HepG2 (cell line): Measurements from ENCODE around the gene CDK3. TPM values are rescaled to one million over a fixed set of nuclear protein-coding genes. Genes with fewer than 3 reads are reported as not detected.

ENCODE experiments used
- DZIP1 ChIP-seq: sonication (generic); formaldehyde crosslinking; IDR thresholded peaks from 2 replicates; pipeline ENCODE4 v1.5.0; 2020; ENCODE audit warnings: mild to moderate bottlenecking, missing genetic modification reagents
- HINFP ChIP-seq: sonication (generic); formaldehyde crosslinking; IDR thresholded peaks from 2 replicates; pipeline ENCODE4 v1.4.0; 2020; ENCODE audit warnings: low read depth, mild to moderate bottlenecking, missing genetic modification reagents
- LRRFIP1 ChIP-seq: sonication (generic); formaldehyde crosslinking; conservative IDR thresholded peaks from 2 replicates; pipeline ENCODE4 v1.4.0; 2020; ENCODE audit warnings: missing genetic modification reagents
- RXRB ChIP-seq: IDR thresholded peaks from 2 replicates; pipeline ENCODE4 v1.6.1; 2016; ENCODE audit warnings: borderline replicate concordance, missing genetic modification reagents, missing compliant biosample characterization
- TOE1 ChIP-seq: sonication (generic); formaldehyde crosslinking; IDR thresholded peaks from 2 replicates; pipeline ENCODE4 v1.4.0; 2020; ENCODE audit warnings: mild to moderate bottlenecking, missing genetic modification reagents
- XRCC5 ChIP-seq: fragments of 200-400 bp; formaldehyde crosslinking; optimal IDR thresholded peaks from 2 replicates; pipeline ENCODE3; 2017; ENCODE audit warnings: mild to moderate bottlenecking, low read length
- ZBTB33 ChIP-seq: sonication (generic); formaldehyde crosslinking; IDR thresholded peaks from 2 replicates; pipeline ENCODE4 v1.4.0; 2020; ENCODE audit warnings: missing genetic modification reagents
- ZBTB40 ChIP-seq, 2 experiments: fragments of 450-650 bp in 1 of 2; sonication (generic) in 1 of 2; formaldehyde crosslinking in 1 of 2; IDR thresholded peaks; 2 replicates each; pipeline versions ENCODE4 v1.6.1 to v1.8.0; 2016 to 2022; ENCODE audit warnings: antibody characterized with exemption in 1 of 2, mild to moderate bottlenecking in 1 of 2, missing genetic modification reagents in 1 of 2
- polyA plus RNA-seq, 8 experiments: library from polyadenylated mRNA; depleted of rRNA in 3 of 8; stranded (reverse) in 7 of 8; unstranded in 1 of 8; fragments of >200 nt; fragmentation: Illumina TruSeq in 4 of 8; extraction: Trizol in 4 of 8; gene quantifications; 2 replicates each; pipeline versions ENCODE4 v1.2.1 to v1.2.3, GENCODE V29; 2011 to 2016; ENCODE audit warnings: low read depth in 4 of 8, missing spikeins in 1 of 8, mixed read lengths in 1 of 8; ENCODE audit not compliant: insufficient read depth in 1 of 8
- total RNA-seq, 5 experiments: library from RNA; depleted of rRNA; stranded (reverse); fragments of >200 nt; fragmentation: Illumina TruSeq; extraction: Trizol; gene quantifications; 2 replicates each; pipeline ENCODE4 v1.2.3, GENCODE V29; 2016; ENCODE audit warnings: low read depth in 1 of 5

The CDK3 gene
- total and polyA plus RNA-seq, 2 of the 13 experiments (the other 11 are each of a cell fraction or from before 2014, with no cell fraction given), result 5.8 to 11.4 TPM

- TF ChIP-seq DZIP1 (no peak), HINFP (CRISPR knock-in tag) (peak; percentile 30; the same call in 1 of the 2 replicates), ZBTB40 (IDR thresholded peaks at IDR 0.05) (no peak), ZBTB40 (CRISPR knock-in tag; IDR thresholded peaks at IDR 0.05) (no peak), ZBTB33 (peak; percentile 95), TOE1 (CRISPR knock-in tag) (0 out of 2 replicates have a peak, but pooled peaks have one; percentile 36), XRCC5 (peak; percentile 85), RXRB (CRISPR knock-in tag) (peak; percentile 56; the same call in 1 of the 2 replicates), LRRFIP1 (CRISPR knock-in tag) (no peak)
Observed at GRCh38 chr17:76005263-76006149, 4.9 kb downstream of the CDK3 start (continued).
